Lung (tissue), 12 donors: ENCODE measurements around the gene ADNP2. TPM values are rescaled to one million over a fixed set of nuclear protein-coding genes. Genes with fewer than 3 reads are reported as not detected.
A peak's percentile ranks its signal among the peaks of the same experiment; 100 is the strongest.

Experiments
- ATAC-seq: fragments of 200-7000 bp; cut with Tn5 transposase; one replicate; pipeline ENCODE4 v1.9.1; 2020; ENCODE audit warnings: moderate number of reproducible peaks; ENCODE audit not compliant: insufficient read depth, low FRiP score
- DNase-seq, 3 donors: peaks; one replicate each; pipeline ENCODE4 v3.0.0-alpha.2; 2013 to 2017
- H3K27ac ChIP-seq, 2 donors: one replicate each; pipeline ENCODE4 v1.5.1; 2013; ENCODE audit warnings: mild to moderate bottlenecking in 2 of 2, moderate library complexity in 2 of 2, control low read depth in 1 of 2, inconsistent platforms in 1 of 2, low read depth in 1 of 2, low read length in 1 of 2
- H3K27me3 ChIP-seq, 3 donors: one replicate each; pipeline ENCODE4 v1.5.1; 2013; ENCODE audit warnings: low read length in 2 of 3; ENCODE audit not compliant: control insufficient read depth in 3 of 3, insufficient read depth in 3 of 3
- H3K36me3 ChIP-seq, 4 donors: one replicate each; pipeline ENCODE4 v1.5.1; 2013; ENCODE audit warnings: low read length in 4 of 4, mild to moderate bottlenecking in 1 of 4, moderate library complexity in 1 of 4; ENCODE audit not compliant: control insufficient read depth in 4 of 4, insufficient read depth in 4 of 4
- H3K4me1 ChIP-seq, 5 donors: one replicate each; pipeline ENCODE4 v1.5.1; 2013; ENCODE audit warnings: low read length in 5 of 5, mild to moderate bottlenecking in 2 of 5, moderate library complexity in 1 of 5; ENCODE audit not compliant: control insufficient read depth in 5 of 5, insufficient read depth in 5 of 5
- H3K4me3 ChIP-seq: one replicate; pipeline ENCODE4 v1.5.1; 2013; ENCODE audit warnings: mild to moderate bottlenecking, control low read depth, moderate library complexity
- H3K9ac ChIP-seq, 2 donors: one replicate each; pipeline ENCODE4 v1.5.1; 2013; ENCODE audit warnings: low read length in 2 of 2, control low read depth in 1 of 2; ENCODE audit not compliant: insufficient read depth in 1 of 2
- H3K9me3 ChIP-seq, 4 donors: one replicate each; pipeline ENCODE4 v1.5.1; 2013; ENCODE audit warnings: low read length in 3 of 4, mild to moderate bottlenecking in 1 of 4, moderate library complexity in 1 of 4; ENCODE audit not compliant: control insufficient read depth in 4 of 4, insufficient read depth in 3 of 4
- CTCF ChIP-seq: IDR thresholded peaks from 2 replicates; pipeline ENCODE4 v1.5.1; 2012; ENCODE audit warnings: mild to moderate bottlenecking; ENCODE audit errors: control extremely low read depth, extremely low read depth
- WGBS, 2 donors: extraction: QIAGEN DNeasy Blood & Tissue Kit; methylation state at CpG; one replicate each; pipeline ENCODE4 v1.1.7; 2013; 5-methylcytosine and 5-hydroxymethylcytosine counted together
- polyA plus RNA-seq, 2 donors: library from polyadenylated mRNA; stranded (reverse); fragments of 200-250 nt; gene quantifications; one replicate each; pipeline ENCODE4 v1.2.1, GENCODE V29; 2013
- total RNA-seq, 2 donors: library from RNA; depleted of rRNA in 1 of 2; stranded (reverse); fragments of >200 nt in 1 of 2; gene quantifications; one replicate each; pipeline ENCODE4 v1.2.1, GENCODE V29; 2014 to 2021
- donor health status: control.
- donor health status: control.
- donor health status: Bipolar disorder and iron deficiency.
- donor health status: healthy.
- donor health status: DM: yes; HTN: yes; CAD: no.

The ADNP2 gene
- total and polyA plus RNA-seq, 4 donors, result 4.9 to 16.3 (median 12.1) TPM

- peaks cover 0 to 3% (median 0%) of the 10 kb centered on the region in 4 donors for H3K9me3 ChIP-seq
- H3K27me3 ChIP-seq, result no peaks in the 10 kb centered on the region
- ATAC-seq, result no peak
- H3K4me3 ChIP-seq, result no peak overlapping the region
- no peak for TF ChIP-seq CTCF
- 70 to 79% methylated on average over 12 of the region's 12 CpGs for WGBS, 2 donors
- H3K9ac ChIP-seq, result no peak overlapping the region
- H3K4me1 ChIP-seq, result peaks cover 0 to 6% (median 2%) of the 10 kb centered on the region in 5 donors
- no peak overlapping the region for H3K27ac ChIP-seq
- peaks cover 0 to 2% (median 0%) of the 10 kb centered on the region in 4 donors for H3K36me3 ChIP-seq
- no peak for DNase-seq
Observed at GRCh38 chr18:80181642-80182461, 72.8 kb downstream of the ADNP2 start.

GRCh38 chr18:80182855-80183254, 73.8 kb downstream of the ADNP2 start:
- 84 to 92% methylated on average over 9 of the region's 9 CpGs for WGBS, 2 donors

GRCh38 chr18:80183273-80184050, 74.4 kb downstream of the ADNP2 start:
- 63 to 77% methylated on average over 13 of the region's 13 CpGs for WGBS, 2 donors

More at GRCh38 chr18:80182855-80183254, 73.8 kb downstream of the ADNP2 start:
- Histone ChIP-seq H3K4me3 (no peak overlapping the region), H3K36me3 (peaks cover 0 to 2% (median 0%) of the 10 kb centered on the region in 4 donors), H3K4me1 (peaks cover 0 to 2% (median 0%) of the 10 kb centered on the region in 5 donors), H3K9me3 (peaks cover 0 to 3% (median 0%) of the 10 kb centered on the region in 4 donors), H3K27ac (no peak overlapping the region), H3K27me3 (no peaks in the 10 kb centered on the region), H3K9ac (no peak overlapping the region)
- no peak for TF ChIP-seq CTCF
- no peak for ATAC-seq
- no peak for DNase-seq

More at GRCh38 chr18:80183273-80184050, 74.4 kb downstream of the ADNP2 start:
- peaks cover 0 to 2% (median 0%) of the 10 kb centered on the region in 5 donors for H3K4me1 ChIP-seq
- H3K27me3 ChIP-seq, result no peaks in the 10 kb centered on the region
- peaks cover 0 to 2% (median 0%) of the 10 kb centered on the region in 4 donors for H3K36me3 ChIP-seq
- H3K27ac ChIP-seq, result no peak overlapping the region
- H3K9me3 ChIP-seq, result peaks cover 0 to 3% (median 0%) of the 10 kb centered on the region in 4 donors
- TF ChIP-seq CTCF, result no peak
- no peak overlapping the region for H3K9ac ChIP-seq
- peak in 2 of 3 donors; percentile 13 to 24 for DNase-seq
- H3K4me3 ChIP-seq, result no peak overlapping the region
- ATAC-seq, result no peak
